GM18498 (cell line): Measurements from ENCODE around the gene TMEM131.

ENCODE experiments used
- ATAC-seq: cut with Tn5 transposase; IDR thresholded peaks from one replicate; pipeline ENCODE4 v1.9.1; 2021; ENCODE audit warnings: mild to moderate bottlenecking, moderate library complexity; ENCODE audit not compliant: unreplicated experiment

TMEM131 gene

GRCh38 chr2:97742381-97742847 lies 253.3 kb downstream of the TMEM131 start:
- ATAC-seq: no peak

DNA sequence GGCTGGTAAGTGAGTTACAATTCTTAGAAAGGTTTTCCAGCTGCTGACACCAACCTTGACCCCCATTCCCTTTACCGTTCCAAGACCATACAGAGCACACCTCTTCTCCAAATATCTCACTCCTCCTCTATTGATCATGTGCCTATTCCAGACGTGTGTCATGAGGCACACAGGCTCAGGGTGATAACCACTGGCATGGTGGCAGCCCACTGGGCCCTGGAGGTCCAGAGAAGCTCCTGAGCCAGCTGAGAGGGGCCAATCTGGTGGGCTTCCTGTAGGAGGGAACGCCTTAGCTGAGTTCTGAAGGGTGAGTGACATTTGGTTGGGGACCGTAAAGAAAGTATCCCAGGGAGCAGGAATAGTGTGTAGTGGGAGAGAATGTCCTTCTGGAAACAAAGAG lies 254.1 kb downstream of the TMEM131 start:
- ATAC-seq: no peak

GRCh38 chr2:97741251-97741650 lies 254.5 kb downstream of the TMEM131 start:
- ATAC-seq: no peak

- no peak for ATAC-seq
Measured at GRCh38 chr2:97740590-97741182, 255.1 kb downstream of the TMEM131 start.

DNA sequence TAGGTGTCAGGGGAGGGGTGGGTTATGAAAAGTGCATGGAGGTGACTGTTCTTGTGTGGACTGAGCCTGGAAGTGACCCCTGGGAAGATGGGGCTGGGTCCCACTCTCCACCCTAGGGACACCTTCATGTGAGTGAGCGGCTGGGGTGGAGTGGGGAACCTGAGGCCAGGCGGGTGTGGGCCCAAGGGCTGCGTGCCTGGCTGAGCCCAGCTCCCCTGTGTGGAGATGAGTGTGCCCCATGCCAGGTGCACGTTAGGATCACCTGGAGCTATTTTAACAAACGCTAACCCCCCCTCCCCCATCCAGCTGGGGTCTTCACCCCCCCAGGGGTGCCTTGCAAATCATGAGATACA lies 255.9 kb downstream of the TMEM131 start:
- no peak for ATAC-seq

DNA sequence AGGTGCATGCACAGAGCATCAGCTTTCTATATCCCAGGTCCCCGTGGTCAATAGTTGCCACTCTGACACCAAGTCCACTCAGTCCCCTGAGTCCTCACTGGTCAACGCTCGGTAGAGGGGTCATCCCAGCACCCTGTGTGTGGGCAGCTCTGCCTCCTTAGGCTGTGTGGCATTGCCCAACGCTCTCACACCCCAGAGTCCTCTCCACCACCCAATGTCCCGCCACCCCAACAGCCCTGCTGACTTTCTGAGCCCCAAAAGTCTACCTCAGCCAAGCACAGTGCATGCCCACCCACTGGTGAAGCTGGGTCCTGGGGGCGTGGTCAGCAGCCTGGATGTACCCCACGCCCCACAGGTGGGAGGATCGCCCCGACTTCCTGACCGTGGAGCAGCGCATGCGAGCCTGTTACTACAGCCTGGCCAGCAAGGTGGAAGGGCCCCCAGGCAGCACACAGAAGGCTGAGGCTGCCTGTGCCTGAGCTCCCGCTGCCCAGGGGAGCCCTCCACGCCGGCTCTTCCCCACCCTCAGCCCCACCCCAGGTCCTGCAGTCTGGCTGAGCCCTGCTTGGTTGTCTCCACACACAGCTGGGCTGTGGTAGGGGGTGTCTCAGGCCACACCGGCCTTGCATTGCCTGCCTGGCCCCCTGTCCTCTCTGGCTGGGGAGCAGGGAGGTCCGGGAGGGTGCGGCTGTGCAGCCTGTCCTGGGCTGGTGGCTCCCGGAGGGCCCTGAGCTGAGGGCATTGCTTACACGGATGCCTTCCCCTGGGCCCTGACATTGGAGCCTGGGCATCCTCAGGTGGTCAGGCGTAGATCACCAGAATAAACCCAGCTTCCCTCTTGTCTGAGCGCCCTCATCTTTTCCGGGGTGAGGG lies 256.5 kb downstream of the TMEM131 start:
- no peak for ATAC-seq

DNA sequence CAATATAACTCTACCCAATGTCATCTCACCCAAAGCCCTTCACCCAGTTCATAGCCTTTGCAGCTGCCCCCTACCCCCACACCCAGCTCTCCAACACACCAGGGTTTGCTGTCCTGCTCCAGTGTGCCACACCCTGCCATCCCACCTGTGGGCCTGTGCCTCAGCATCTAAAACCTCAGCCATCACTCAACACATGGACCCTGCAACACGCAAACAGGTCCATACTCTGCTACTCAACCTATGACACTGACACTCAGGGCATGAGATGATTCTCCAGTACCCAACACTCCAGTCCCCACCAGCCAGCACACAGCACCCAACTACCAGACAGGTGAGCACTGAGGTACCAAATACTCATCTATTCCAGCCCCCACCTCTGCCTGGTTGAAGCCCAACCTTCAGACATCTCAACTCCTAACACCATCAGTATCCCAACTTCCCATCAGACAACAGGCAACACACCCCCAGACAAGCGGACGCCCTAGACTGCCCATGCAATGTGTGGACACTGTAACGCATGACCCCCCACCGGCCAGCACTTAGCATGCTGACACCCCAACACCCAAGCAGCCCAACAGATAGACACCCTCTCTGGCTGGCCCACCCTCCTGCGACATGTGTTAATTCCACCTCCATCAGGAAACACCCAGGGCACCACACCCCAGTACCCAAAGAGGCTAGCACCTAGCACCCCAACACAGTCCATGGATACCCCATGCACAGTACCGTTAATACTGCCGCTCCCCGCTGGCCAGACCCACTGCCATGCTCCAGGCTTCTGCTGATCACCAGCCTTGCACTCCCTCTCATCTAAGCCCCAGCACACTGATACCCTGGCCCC lies 257.3 kb downstream of the TMEM131 start:
- no peak for ATAC-seq

DNA sequence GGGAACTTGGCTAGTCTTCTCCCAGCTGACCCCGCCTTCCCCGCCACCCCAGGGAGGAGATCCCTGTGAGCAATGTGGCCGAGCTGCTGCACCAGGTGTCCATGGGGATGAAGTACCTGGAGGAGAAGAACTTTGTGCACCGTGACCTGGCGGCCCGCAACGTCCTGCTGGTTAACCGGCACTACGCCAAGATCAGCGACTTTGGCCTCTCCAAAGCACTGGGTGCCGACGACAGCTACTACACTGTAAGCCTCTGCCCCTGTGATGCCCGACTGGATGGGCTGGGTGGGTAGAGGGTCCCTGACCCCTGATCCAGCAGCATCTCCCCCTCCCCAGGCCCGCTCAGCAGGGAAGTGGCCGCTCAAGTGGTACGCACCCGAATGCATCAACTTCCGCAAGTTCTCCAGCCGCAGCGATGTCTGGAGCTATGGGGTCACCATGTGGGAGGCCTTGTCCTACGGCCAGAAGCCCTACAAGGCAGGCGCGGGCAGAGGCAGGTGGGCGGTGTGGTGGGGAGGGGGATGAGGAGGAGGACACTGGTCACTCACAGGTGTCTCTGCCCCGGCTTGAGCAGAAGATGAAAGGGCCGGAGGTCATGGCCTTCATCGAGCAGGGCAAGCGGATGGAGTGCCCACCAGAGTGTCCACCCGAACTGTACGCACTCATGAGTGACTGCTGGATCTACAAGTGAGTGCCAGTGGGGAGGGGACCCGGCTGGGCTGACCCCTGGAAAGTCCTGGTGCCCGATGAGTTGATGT lies 258.1 kb downstream of the TMEM131 start:
- ATAC-seq: no peak

GRCh38 chr2:97736608-97737330 lies 259.0 kb downstream of the TMEM131 start:
- no peak for ATAC-seq

DNA sequence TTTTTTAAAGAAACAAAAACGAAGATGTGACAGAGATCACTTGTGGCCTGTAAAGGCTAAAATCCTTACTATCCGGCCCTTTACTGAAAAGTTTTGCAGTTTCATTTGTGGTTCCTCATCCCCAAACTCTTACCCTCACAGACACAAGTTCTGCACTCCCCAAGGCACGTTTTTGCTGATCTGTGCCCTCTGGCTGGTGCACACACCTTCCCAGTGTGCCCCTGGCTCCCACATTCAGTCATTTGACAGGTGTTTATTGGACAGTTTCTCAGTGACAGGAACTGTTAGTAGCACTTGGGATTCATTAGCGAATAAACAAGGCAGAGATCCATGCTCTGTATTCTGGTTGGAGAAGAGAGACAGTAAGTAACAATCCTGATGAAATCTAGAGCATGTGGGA lies 259.6 kb downstream of the TMEM131 start:
- ATAC-seq: no peak

DNA sequence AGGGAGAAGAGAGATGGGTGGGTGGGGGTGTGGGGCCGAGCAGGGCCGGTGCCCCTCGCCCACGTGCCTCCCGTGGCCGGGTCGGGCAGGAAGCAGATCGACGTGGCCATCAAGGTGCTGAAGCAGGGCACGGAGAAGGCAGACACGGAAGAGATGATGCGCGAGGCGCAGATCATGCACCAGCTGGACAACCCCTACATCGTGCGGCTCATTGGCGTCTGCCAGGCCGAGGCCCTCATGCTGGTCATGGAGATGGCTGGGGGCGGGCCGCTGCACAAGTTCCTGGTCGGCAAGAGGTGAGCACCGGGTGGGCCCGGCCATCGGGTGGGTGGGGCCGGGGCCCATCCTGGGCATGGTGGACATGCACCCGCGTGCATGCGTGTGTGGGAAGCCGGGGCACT lies 260.6 kb downstream of the TMEM131 start:
- ATAC-seq: no peak

GRCh38 chr2:97734061-97735051 lies 261.4 kb downstream of the TMEM131 start:
- no peak for ATAC-seq

- no peak for ATAC-seq
Measured at GRCh38 chr2:97733341-97734035, 262.3 kb downstream of the TMEM131 start.

GRCh38 chr2:97732436-97733340 lies 263.1 kb downstream of the TMEM131 start:
- ATAC-seq: no peak

DNA sequence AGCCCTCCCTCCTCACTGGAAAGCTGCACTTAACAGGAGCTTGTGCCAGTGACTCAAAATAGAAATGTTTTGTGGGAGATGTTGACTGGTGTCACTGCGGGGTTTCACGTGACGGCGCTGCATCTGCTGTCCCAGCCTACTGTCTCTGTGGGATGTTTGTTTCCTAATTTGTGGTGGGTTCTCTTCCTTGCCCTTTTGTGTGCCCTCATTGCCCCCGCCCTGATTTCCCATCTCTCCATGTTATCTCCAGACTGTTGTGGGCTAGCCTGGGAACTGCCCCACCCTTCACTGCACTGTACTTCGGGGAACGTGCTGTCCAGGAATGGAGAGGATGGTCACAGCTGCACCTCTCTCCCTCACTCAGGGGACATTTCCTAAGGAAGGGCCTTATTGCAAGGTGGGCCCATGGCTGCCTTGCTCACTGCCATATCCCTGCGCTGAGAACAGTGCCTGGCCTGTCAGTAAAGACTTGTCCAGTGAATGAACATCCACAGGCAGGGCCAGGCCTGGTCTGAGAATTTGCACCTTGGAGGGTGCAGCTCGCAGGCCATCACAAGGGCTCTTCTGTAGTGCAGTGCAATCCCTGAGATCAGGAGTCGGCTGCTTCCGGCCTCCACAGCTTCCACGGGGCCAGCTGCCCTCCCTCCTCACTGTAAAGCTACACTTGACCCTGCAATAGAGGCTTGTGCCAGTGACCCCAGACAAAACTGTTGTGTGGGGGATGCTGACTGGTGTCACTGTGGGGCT lies 264.3 kb downstream of the TMEM131 start:
- ATAC-seq: no peak

GRCh38 chr2:97730245-97730644 lies 265.5 kb downstream of the TMEM131 start:
- ATAC-seq: no peak
